K562 (cell line): ENCODE results near the gene GPR108. TPM values are rescaled to one million over a fixed set of nuclear protein-coding genes. Genes with fewer than 3 reads are reported as not detected.

Source experiments
- ATAC-seq: fragments of 200-7000 bp; cut with Tn5 transposase; 3 replicates; pipeline ENCODE4 v1.9.1; 2020; ENCODE audit warnings: moderate library complexity
- BruUV-seq: library from RNA; stranded (reverse); fragments of 400-500 nt; replicated peaks from 2 replicates; lab custom pipeline; 2021; lab: Mats Ljungman, UMichigan
- CTCF ChIA-PET: fragments of 300-600 bp; formaldehyde crosslinking; extraction: SDS; loops from one replicate; lab custom pipeline; 2021; ENCODE audit warnings: low intra/inter-chr PET ratio; lab: Yijun Ruan, JAX
- POLR2A ChIA-PET: fragments of 300-600, 350-650 bp; sonication (Branson Sonifier 250); formaldehyde crosslinking; extraction: SDS; loops from one replicate; lab custom pipeline; 2021; ENCODE audit warnings: antibody characterized with exemption, inconsistent platforms; lab: Yijun Ruan, JAX
- DNase-seq, 4 experiments: peaks; one replicate each; pipeline versions ENCODE4 v3.0.0 to v3.0.0-alpha.2; 2011 to 2018; ENCODE audit warnings: low spot score in 3 of 4, mixed read lengths in 3 of 4; ENCODE audit errors: extremely low read depth in 1 of 4
- FAIRE-seq: peaks from 2 replicates; lab custom pipeline; 2011; peaks lifted over from hg19 to GRCh38; lab: Jason Lieb, UNC
- H2AFZ ChIP-seq: 2 replicates; pipeline ENCODE4 v1.6.0; 2011; ENCODE audit warnings: low read depth, low read length, control low read depth, inconsistent platforms
- H3K27ac ChIP-seq: fragments of 200-600 bp; 3 replicates; pipeline ENCODE4 v1.8.0; 2011; ENCODE audit warnings: low read depth, mild to moderate bottlenecking, control low read depth, inconsistent platforms, low read length, moderate library complexity, mixed read lengths; ENCODE audit errors: extremely low read depth
- H3K27me3 ChIP-seq, 2 experiments: fragments of 300-600 bp in 1 of 2; 2 replicates in 1 of 2; 3 replicates in 1 of 2; pipeline versions ENCODE4 v1.6.0 to v1.8.0; 2011; ENCODE audit warnings: inconsistent platforms in 2 of 2, low read length in 2 of 2, mild to moderate bottlenecking in 1 of 2, mixed read lengths in 1 of 2, moderate library complexity in 1 of 2; ENCODE audit not compliant: control insufficient read depth in 2 of 2, insufficient read depth in 2 of 2
- H3K36me3 ChIP-seq: fragments of 300-600 bp; 3 replicates; pipeline ENCODE4 v1.8.0; 2011; ENCODE audit warnings: mild to moderate bottlenecking, low read length, inconsistent platforms; ENCODE audit not compliant: control insufficient read depth, insufficient read depth
- H3K4me1 ChIP-seq, 2 experiments: fragments of 200-600 bp in 1 of 2; replicated peaks in 1 of 2; 2 replicates in 1 of 2; 3 replicates in 1 of 2; pipeline versions ENCODE4 v1.5.1 to v1.8.0; 2011; ENCODE audit warnings: inconsistent platforms in 2 of 2, low read length in 2 of 2, mild to moderate bottlenecking in 1 of 2, mixed read lengths in 1 of 2, moderate library complexity in 1 of 2; ENCODE audit not compliant: control insufficient read depth in 2 of 2, insufficient read depth in 2 of 2
- H3K4me2 ChIP-seq: 2 replicates; pipeline ENCODE4 v1.6.1; 2011; ENCODE audit warnings: low read length, control low read depth, inconsistent platforms, mixed read lengths; ENCODE audit not compliant: insufficient read depth
- H3K4me3 ChIP-seq: fragments of 200-600 bp; sonication (generic), shearing (Covaris generic); 2 replicates; pipeline ENCODE4 v1.5.1; 2016; ENCODE audit warnings: control low read depth, inconsistent platforms
- H3K79me2 ChIP-seq: fragments of 200-600 bp; 3 replicates; pipeline ENCODE4 v1.8.0; 2011; ENCODE audit warnings: low read length, inconsistent platforms; ENCODE audit not compliant: control insufficient read depth, insufficient read depth
- H3K9ac ChIP-seq, 2 experiments: 2 replicates each; pipeline versions ENCODE4 v1.6.0 to v1.6.1; 2011; ENCODE audit warnings: low read depth in 2 of 2, low read length in 2 of 2, control low read depth in 1 of 2, inconsistent platforms in 1 of 2, mild to moderate bottlenecking in 1 of 2, mixed read lengths in 1 of 2; ENCODE audit not compliant: insufficient read depth in 1 of 2
- H3K9me1 ChIP-seq: one replicate; pipeline ENCODE4 v1.6.0; 2011; ENCODE audit warnings: inconsistent platforms, mild to moderate bottlenecking, low read length, moderate library complexity; ENCODE audit not compliant: control insufficient read depth, insufficient read depth
- H3K9me3 ChIP-seq: replicated peaks from 2 replicates; pipeline ENCODE4 v1.5.1; 2011; ENCODE audit warnings: low read depth, low read length, inconsistent platforms; ENCODE audit not compliant: control insufficient read depth, insufficient read depth
- H4K20me1 ChIP-seq: replicated peaks from 2 replicates; pipeline ENCODE4 v1.6.1; 2011; ENCODE audit warnings: low read length, inconsistent platforms, mixed read lengths; ENCODE audit not compliant: control insufficient read depth, insufficient read depth
- CEBPB ChIP-seq: fragments of 450-650 bp; IDR thresholded peaks from 2 replicates; pipeline ENCODE4 v1.6.1; 2016; ENCODE audit warnings: missing genetic modification characterization, missing compliant biosample characterization
- MEF2D ChIP-seq: conservative IDR thresholded peaks from 2 replicates; pipeline ENCODE4 v1.6.1; 2016; ENCODE audit warnings: low read depth, missing genetic modification characterization, missing compliant biosample characterization
- NCOA4 ChIP-seq: fragments of 450-650 bp; IDR thresholded peaks from 2 replicates; pipeline ENCODE4 v1.6.1; 2018; ENCODE audit warnings: mild to moderate bottlenecking; ENCODE audit not compliant: partially characterized antibody
- RHOXF2B ChIP-seq: fragments of 250-450 bp; sonication (Bioruptor Pico); conservative IDR thresholded peaks from 2 replicates; pipeline ENCODE4 v1.5.1; 2021
- ZNF695 ChIP-seq: fragments of 450-650 bp; formaldehyde crosslinking; IDR thresholded peaks from 2 replicates; pipeline ENCODE4 v1.4.0; 2020; ENCODE audit warnings: mild to moderate bottlenecking, moderate library complexity
- WGBS: fragments of 100-300 bp; shearing (Covaris generic); methylation state at CpG from one replicate; pipeline ENCODE4 v1.1.6; 2016; ENCODE audit warnings: low coverage, mixed read lengths; ENCODE audit not compliant: insufficient coverage; ENCODE audit errors: missing lambda C conversion rate; 5-methylcytosine and 5-hydroxymethylcytosine counted together
- in situ Hi-C: fragments of 300-500 bp; cut with MboI; formaldehyde crosslinking; loops from 4 replicates; pipeline ENCODE4 v1.15.0; 2018; ENCODE audit warnings: inconsistent platforms, mixed read lengths
- intact Hi-C: fragments of 100-400 bp; cut with micrococcal nuclease; formaldehyde crosslinking; loops from 2 replicates; pipeline ENCODE4 v1.14.2; 2022
- polyA plus RNA-seq, 8 experiments: library from polyadenylated mRNA; depleted of rRNA in 4 of 8; stranded (reverse) in 5 of 8; unstranded in 3 of 8; fragments of >200 nt; fragmentation: Nextera tagmentation in 2 of 8; fragmentation: Illumina TruSeq in 1 of 8; extraction: Ambion mirVana in 2 of 8; extraction: Trizol in 1 of 8; gene quantifications; 2 replicates each; pipeline versions ENCODE4 v1.2.1 to v1.2.3, GENCODE V29; 2011 to 2014; ENCODE audit warnings: inconsistent platforms in 1 of 8, missing spikeins in 1 of 8
- total RNA-seq, 7 experiments: library from RNA; depleted of rRNA in 6 of 7; stranded (reverse); fragments of >200 nt in 6 of 7; fragmentation: Illumina TruSeq in 2 of 7; extraction: Trizol in 2 of 7; gene quantifications; 2 replicates each; pipeline versions ENCODE4 v1.2.1 to v1.2.3, GENCODE V29; 2011 to 2021; ENCODE audit warnings: low replicate concordance in 1 of 7
- TF ChIP-seq, protein P1 (sequence below), 2 experiments: fragments of 250-450 bp in 1 of 2; fragments of 450-650 bp in 1 of 2; sonication (Bioruptor Pico) in 1 of 2; IDR thresholded peaks; 2 replicates each; pipeline versions ENCODE4 v1.6.1 to v1.8.0; 2016 to 2021; ENCODE audit warnings: mild to moderate bottlenecking in 2 of 2, moderate library complexity in 2 of 2, missing compliant biosample characterization in 1 of 2, missing genetic modification characterization in 1 of 2

Gene GPR108
- total and polyA plus RNA-seq, 9 of the 15 experiments (the other 6 are each of a cell fraction or from before 2014, with no cell fraction given), result 2.4 to 33.2 (median 24.4) TPM

DNA sequence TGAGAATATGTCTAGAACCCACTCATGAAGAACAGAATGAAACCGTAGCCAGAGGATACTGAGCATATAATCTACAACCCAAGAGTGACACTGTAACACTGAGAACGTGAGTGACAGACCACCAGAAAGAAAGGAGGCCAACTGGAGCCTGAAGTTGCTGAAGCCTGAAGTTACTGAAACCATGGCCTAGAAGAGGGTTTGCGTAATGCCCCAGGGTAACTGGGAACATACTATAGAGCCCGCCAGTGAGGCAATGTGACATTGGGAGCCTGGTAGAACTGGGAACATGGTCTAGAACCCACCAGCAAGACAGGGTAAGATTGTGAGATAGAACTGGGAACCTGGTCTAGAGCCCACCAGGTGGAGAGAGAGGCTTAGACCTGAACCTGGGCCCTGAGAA lies 51.9 kb downstream of the GPR108 start:
- 33% methylated on average over 4 of the region's 4 CpGs for WGBS
- in situ Hi-C loops, result no loop called here

DNA sequence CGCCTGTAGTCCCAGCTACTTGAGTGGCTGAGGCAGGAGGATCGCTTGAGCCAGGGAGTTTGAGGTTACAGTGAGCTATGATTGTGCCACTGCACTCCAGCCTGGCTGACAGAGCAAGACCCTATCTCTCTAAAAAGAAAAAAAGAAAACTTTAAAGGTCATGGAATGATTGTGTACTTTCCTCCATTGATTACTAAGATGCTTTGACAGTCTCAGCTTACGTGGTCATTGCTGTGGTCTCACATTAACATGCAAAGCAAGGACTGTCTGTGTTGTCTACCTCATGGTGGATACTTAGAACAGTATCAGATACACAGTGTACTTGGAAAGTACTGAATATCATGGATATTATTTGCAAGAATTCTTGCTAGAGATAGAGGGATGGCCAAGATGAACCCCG lies 53.4 kb downstream of the GPR108 start:
- Histone ChIP-seq H3K9ac (no peak overlapping the region), H3K9me1 (no peaks in the 10 kb centered on the region), H3K4me3 (no peak overlapping the region), H4K20me1 (no peaks in the 10 kb centered on the region), H3K4me1 (peaks cover under 1 to 16% of the 10 kb centered on the region in 2 experiments; a peak in 3 of 5 replicates), H3K9me3 (no peaks in the 10 kb centered on the region; the same call in 1 of the 2 replicates), H3K4me2 (no peak overlapping the region), H2AFZ (no peak overlapping the region), H3K27ac (no peak overlapping the region), H3K27me3 (no peaks in the 10 kb centered on the region), H3K36me3 (no peaks in the 10 kb centered on the region), H3K79me2 (no peaks in the 10 kb centered on the region)
- TF ChIP-seq NCOA4 (no peak), MEF2D (tag) (no peak), RHOXF2B (CRISPR knock-in tag) (no peak)
- TF ChIP-seq, protein P1, sequence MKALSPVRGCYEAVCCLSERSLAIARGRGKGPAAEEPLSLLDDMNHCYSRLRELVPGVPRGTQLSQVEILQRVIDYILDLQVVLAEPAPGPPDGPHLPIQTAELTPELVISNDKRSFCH (CRISPR knock-in tag; IDR thresholded peaks at IDR 0.05), result no peak
- TF ChIP-seq, protein P1 (tag; IDR thresholded peaks at IDR 0.05), result peak; percentile 92
- CTCF ChIA-PET, result no interaction called here
- intact Hi-C loops, result no loop called here
- ATAC-seq, result no peak
- BruUV-seq, result no TSS peak
- DNase-seq, result no peak
- no peak for FAIRE-seq
- in situ Hi-C loops, result no loop called here
- WGBS, result 46% methylated on average over 4 of the region's 4 CpGs
- POLR2A ChIA-PET, result no interaction called here

More for the DNA sequence above, 51.9 kb downstream of the GPR108 start:
- DNase-seq, result no peak
- Histone ChIP-seq H3K4me2 (no peak overlapping the region), H3K4me3 (no peak overlapping the region), H3K4me1 (peaks cover 0 to 16% of the 10 kb centered on the region in 2 experiments; a peak in 3 of 5 replicates), H2AFZ (no peak overlapping the region), H4K20me1 (no peaks in the 10 kb centered on the region), H3K79me2 (no peaks in the 10 kb centered on the region), H3K9me3 (no peaks in the 10 kb centered on the region; the same call in 1 of the 2 replicates), H3K9ac (no peak overlapping the region), H3K9me1 (no peaks in the 10 kb centered on the region), H3K27me3 (no peaks in the 10 kb centered on the region), H3K27ac (no peak overlapping the region), H3K36me3 (no peaks in the 10 kb centered on the region)
- no peak for ATAC-seq
- no peak for TF ChIP-seq ZNF695
- peak; percentile 29; the same call in 1 of the 2 replicates for TF ChIP-seq CEBPB (tag)
- intact Hi-C loops, result no loop called here
- ChIA-PET CTCF (no interaction called here), POLR2A (interaction anchor here (0.7 kb wide), 1 partner anchor 574 kb away, joined by 3 read pairs; no protein-coding TSS in a partner anchor)
- BruUV-seq, result no TSS peak
- FAIRE-seq, result no peak
